Effector memory CD4-positive, alpha-beta T cell (primary cell): ENCODE measurements around the gene TSBP1.

Experiments used
- DNase-seq, 3 donors: peaks; one replicate each; pipeline ENCODE4 v3.0.0-alpha.2; 2020
- H3K27ac ChIP-seq: 2 replicates; pipeline ENCODE4 v1.7.0; 2013; ENCODE audit warnings: mild to moderate bottlenecking, low read length, moderate library complexity; ENCODE audit not compliant: insufficient read depth, poor library complexity, severe bottlenecking
- H3K27me3 ChIP-seq: replicated peaks from 2 replicates; pipeline ENCODE4 v1.7.0; 2013; ENCODE audit warnings: mild to moderate bottlenecking, low read length; ENCODE audit not compliant: insufficient read depth, control insufficient read depth, poor library complexity, severe bottlenecking
- H3K36me3 ChIP-seq: 2 replicates; pipeline ENCODE4 v1.7.0; 2013; ENCODE audit warnings: mild to moderate bottlenecking, low read length, moderate library complexity; ENCODE audit not compliant: control insufficient read depth, insufficient read depth
- H3K4me1 ChIP-seq: 2 replicates; pipeline ENCODE4 v1.7.0; 2013; ENCODE audit warnings: low read length, mild to moderate bottlenecking; ENCODE audit not compliant: control insufficient read depth, insufficient read depth, poor library complexity, severe bottlenecking
- H3K4me3 ChIP-seq: 2 replicates; pipeline ENCODE4 v1.7.0; 2013; ENCODE audit warnings: low read length, low read depth, mild to moderate bottlenecking; ENCODE audit not compliant: insufficient read depth, poor library complexity, severe bottlenecking
- H3K9me3 ChIP-seq: 2 replicates; pipeline ENCODE4 v1.7.0; 2013; ENCODE audit warnings: mild to moderate bottlenecking, low read length, moderate library complexity; ENCODE audit not compliant: control insufficient read depth

The TSBP1 gene

DNA sequence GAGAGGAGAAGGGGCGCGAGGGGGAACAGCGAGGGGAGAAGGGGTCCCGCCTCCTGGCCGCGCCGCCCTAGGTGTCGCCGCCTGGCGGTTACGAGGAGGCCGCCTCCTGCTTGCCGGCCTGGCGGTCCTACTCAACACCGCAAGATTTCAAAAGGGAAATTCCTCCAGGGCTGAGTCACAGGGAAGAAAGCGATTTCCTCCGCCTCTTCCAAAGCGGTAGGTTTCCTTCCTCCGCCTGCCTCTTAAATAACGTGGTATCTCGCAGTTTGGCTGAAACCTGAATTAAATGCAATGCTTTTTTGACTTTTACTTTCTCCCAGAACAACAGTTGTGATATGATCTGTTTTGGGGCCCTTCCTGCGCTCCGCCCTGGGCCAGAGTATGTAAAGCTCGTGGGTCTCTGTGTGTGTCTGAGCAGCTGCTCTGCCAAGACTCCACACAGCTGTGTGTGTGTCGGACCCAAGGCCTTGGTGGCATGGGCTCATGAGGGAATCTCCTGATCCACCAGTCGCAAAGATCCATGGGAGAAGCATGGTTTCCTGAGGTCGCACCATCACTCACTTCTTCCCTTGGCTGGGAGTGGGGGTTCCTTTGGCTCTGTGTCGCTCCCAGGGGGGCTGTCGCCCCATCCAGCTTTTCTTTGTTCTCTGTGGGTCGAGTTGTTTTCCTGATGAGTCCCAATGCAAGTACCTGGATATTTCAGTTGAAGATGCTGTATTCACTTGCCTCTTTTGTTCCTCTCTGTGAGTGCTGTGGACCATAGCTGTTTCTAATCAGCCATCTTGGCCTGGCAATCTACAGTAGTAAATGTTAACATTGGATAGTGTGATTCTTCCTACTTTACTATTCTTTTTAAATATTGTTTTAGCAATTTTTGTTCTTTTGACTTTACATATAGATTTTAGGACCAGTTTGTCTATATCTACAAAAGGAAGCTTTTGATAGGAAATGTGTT is 116.2 kb downstream of the TSBP1 start:
- peak; percentile 31 to 49 (median 44) for DNase-seq
- Histone ChIP-seq H3K27me3 (no peaks in the 10 kb centered on the region), H3K27ac (no peak overlapping the region), H3K4me3 (peak overlapping the region; percentile 16), H3K9me3 (no peaks in the 10 kb centered on the region), H3K4me1 (peaks cover 7% of the 10 kb centered on the region), H3K36me3 (no peaks in the 10 kb centered on the region)

DNA sequence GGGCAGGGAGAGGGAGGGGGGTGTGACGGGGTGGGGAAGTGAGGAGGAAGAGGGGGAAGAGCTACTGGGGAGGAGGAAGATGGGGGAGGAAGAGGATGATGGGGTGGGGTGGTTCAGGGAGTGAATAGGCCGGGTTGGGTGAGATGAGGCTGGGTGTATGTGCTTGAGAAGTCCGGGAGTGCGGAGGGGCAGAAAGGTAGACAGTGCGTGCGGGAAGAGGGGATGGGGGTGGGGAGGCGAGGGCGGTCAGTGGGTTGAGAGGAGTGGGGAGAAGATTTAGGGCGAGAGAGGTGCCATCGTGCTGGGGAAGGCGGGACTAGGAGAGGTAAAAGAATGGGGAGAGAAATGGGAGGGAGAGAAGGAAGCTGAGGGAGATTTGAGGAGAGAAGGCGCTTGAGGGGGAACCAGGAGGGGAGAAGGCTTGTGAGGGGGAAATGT is 116.9 kb downstream of the TSBP1 start:
- Histone ChIP-seq H3K27ac (no peak overlapping the region), H3K4me3 (peak overlapping the region; percentile 16), H3K4me1 (peaks cover 7% of the 10 kb centered on the region), H3K27me3 (no peaks in the 10 kb centered on the region), H3K9me3 (no peaks in the 10 kb centered on the region), H3K36me3 (no peaks in the 10 kb centered on the region)
- DNase-seq, result no peak

DNA sequence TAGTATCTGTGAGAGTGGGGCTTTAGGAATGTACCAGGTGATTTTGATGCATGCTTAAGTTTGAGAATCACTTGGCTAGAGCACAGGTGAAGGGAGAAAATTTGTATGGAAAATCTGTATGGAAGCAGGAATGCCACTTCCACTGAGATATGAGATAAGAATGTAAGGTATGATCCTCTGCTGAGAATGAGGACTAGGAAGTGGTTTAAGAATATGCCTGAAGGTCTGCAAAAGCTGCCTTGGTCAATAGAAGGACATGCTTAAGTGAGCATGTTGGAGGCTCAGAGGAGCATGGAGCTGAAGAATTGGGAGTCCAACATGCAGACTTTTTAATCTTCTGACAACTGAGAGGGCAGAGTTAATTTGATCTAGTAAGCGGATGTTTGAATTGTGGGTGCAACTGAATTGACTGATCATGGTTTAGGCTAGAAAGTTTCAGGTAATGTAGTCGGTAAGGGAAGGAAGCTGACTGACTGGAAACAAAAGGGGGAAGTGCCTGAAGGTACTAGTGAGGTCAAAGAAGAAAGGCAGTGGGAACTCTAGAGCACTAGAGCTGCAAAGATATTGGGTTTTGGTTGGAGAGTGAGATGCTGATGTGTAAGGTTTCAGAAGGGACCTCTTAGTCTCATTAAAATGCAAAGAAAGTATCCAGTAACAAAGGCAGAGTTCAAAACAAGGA is 119.2 kb downstream of the TSBP1 start:
- peaks cover 7% of the 10 kb centered on the region for H3K4me1 ChIP-seq
- H3K27me3 ChIP-seq, result no peaks in the 10 kb centered on the region
- no peak overlapping the region for H3K4me3 ChIP-seq
- no peaks in the 10 kb centered on the region for H3K36me3 ChIP-seq
- H3K9me3 ChIP-seq, result no peaks in the 10 kb centered on the region
- DNase-seq, result no peak
- H3K27ac ChIP-seq, result no peak overlapping the region

DNA sequence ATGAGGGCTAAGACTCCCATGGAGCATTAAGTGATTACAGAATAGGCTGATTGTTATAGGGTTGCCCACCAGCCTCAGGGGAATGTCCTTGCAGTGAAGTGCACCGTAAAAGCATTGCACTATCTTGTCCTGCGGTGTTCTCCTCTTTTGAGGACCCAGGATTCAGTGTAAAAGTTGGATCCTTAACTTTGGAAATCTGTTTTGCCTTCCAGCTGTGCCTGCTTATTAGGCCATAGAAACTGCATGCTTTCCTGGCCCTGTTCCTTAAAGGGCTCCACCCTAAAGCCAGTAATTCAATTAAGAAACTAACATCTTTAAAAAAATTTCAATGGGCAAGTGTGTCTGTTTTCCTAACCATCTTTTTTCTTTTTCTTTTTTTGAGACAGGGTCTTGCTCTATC is 122.4 kb downstream of the TSBP1 start:
- H3K4me1 ChIP-seq, result peaks cover 5% of the 10 kb centered on the region
- H3K9me3 ChIP-seq, result no peaks in the 10 kb centered on the region
- H3K27me3 ChIP-seq, result no peaks in the 10 kb centered on the region
- H3K4me3 ChIP-seq, result no peak overlapping the region
- DNase-seq, result no peak
- no peaks in the 10 kb centered on the region for H3K36me3 ChIP-seq
- no peak overlapping the region for H3K27ac ChIP-seq

DNA sequence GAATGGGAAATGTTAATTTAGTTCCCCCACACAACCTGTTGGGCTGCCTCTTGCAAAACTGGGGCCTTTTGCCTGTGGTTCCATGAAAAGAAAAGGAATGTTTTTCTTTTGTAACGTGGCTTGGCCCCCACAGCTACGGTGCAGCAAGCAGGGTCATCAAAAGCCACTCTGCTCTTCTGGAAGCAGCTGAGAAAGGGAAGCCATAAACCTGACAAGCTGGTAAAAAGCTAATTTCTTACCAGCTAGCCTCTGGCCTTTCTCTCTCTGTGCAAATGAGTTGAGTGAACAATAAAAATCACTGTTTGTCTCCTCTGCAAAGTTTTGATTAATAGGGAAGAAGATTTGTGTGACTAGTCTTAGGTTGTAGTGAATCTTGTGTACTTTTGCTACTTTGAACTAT is 124.3 kb downstream of the TSBP1 start:
- Histone ChIP-seq H3K4me1 (peaks cover 5% of the 10 kb centered on the region), H3K9me3 (no peaks in the 10 kb centered on the region), H3K27ac (no peak overlapping the region), H3K4me3 (no peak overlapping the region), H3K36me3 (no peaks in the 10 kb centered on the region), H3K27me3 (no peaks in the 10 kb centered on the region)
- no peak for DNase-seq

DNA sequence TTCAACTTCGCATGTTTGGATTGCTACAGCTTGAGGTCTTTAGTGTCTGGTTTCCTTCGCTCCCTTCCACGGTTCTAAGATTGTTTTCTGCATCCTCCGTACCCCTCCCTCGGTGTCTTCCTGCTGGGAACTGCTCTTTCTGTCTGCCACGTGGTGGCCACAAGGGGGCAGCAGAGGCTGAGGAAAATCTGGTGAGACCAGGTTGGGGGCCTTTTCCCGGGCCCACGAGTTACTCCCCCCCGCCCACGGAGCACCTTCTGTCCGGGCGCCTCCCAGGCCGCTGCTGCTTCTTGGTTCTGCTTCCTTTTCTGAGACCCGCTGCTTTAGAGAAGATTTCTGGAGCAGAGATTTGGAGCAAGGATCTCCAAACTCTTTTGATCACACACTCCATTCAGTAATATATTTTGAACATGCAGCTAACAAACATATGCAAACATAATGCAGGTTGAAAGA is 126.7 kb downstream of the TSBP1 start:
- Histone ChIP-seq H3K27ac (no peak overlapping the region), H3K4me1 (peaks cover 5% of the 10 kb centered on the region), H3K36me3 (no peaks in the 10 kb centered on the region), H3K4me3 (peak overlapping the region; percentile 13), H3K27me3 (no peaks in the 10 kb centered on the region), H3K9me3 (no peaks in the 10 kb centered on the region)
- peak; percentile 37 to 60 (median 52) for DNase-seq

DNA sequence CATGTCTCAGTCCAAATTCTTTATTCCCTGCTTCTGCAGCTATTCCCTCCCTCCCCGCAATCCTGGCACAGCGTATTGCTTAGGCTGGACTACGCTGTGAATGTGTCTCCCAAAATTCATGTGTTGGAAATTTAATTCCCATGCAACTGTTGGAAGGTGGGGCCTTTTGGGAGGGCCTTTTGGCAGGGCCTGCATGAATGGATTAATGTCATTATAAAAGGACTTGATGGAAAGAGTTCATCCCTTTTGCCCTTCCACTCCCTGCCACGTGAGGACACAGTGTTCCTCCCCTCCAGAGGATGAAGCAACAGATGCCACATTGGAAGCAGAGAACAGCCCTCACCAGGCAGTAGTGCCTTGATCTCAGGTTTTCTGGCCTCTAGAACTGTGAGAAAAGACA is 127.4 kb downstream of the TSBP1 start:
- no peak overlapping the region for H3K27ac ChIP-seq
- H3K9me3 ChIP-seq, result no peaks in the 10 kb centered on the region
- no peaks in the 10 kb centered on the region for H3K36me3 ChIP-seq
- H3K4me1 ChIP-seq, result peaks cover 5% of the 10 kb centered on the region
- H3K27me3 ChIP-seq, result no peaks in the 10 kb centered on the region
- no peak overlapping the region for H3K4me3 ChIP-seq
- DNase-seq, result no peak
